Smooth muscle cell (in vitro differentiated cells): ENCODE data around the gene ZNF407. TPM values are rescaled to one million over a fixed set of nuclear protein-coding genes. Genes with fewer than 3 reads are reported as not detected.

Experiments used
- DNase-seq: peaks from one replicate; lab custom pipeline; 2025; ENCODE audit not compliant: unreplicated experiment; lab: John Stamatoyannopoulos, UW
- H2AFZ ChIP-seq: fragments of 200-600 bp; sonication (generic); 2 replicates; pipeline ENCODE4 v1.6.0; 2016; ENCODE audit warnings: antibody characterized with exemption, low read depth, mild to moderate bottlenecking
- H3F3A ChIP-seq: fragments of 200-600 bp; sonication (generic); 2 replicates; pipeline ENCODE4 v1.6.0; 2017; ENCODE audit warnings: antibody characterized with exemption, low read depth
- H3K27ac ChIP-seq: fragments of 200-600 bp; sonication (generic); 2 replicates; pipeline ENCODE4 v1.5.1; 2016; ENCODE audit warnings: low read depth, mild to moderate bottlenecking
- H3K27me3 ChIP-seq: fragments of 200-600 bp; sonication (generic); 2 replicates; pipeline ENCODE4 v1.6.1; 2016; ENCODE audit warnings: low read depth, mild to moderate bottlenecking
- H3K36me3 ChIP-seq: fragments of 200-600 bp; sonication (generic); 2 replicates; pipeline ENCODE4 v1.5.1; 2016; ENCODE audit warnings: low read depth
- H3K4me1 ChIP-seq: fragments of 200-600 bp; sonication (generic); 2 replicates; pipeline ENCODE4 v1.5.1; 2016; ENCODE audit warnings: low read depth
- H3K4me2 ChIP-seq: fragments of 200-600 bp; sonication (generic); 2 replicates; pipeline ENCODE4 v1.6.0; 2016; ENCODE audit warnings: mild to moderate bottlenecking
- H3K4me3 ChIP-seq: fragments of 200-600 bp; sonication (generic); 2 replicates; pipeline ENCODE4 v1.5.1; 2016; ENCODE audit warnings: mild to moderate bottlenecking
- H3K79me2 ChIP-seq: fragments of 200-600 bp; sonication (generic); 2 replicates; pipeline ENCODE4 v1.6.0; 2016; ENCODE audit warnings: low read depth, mild to moderate bottlenecking
- H3K9ac ChIP-seq: fragments of 200-600 bp; sonication (generic); 2 replicates; pipeline ENCODE4 v1.6.0; 2016; ENCODE audit warnings: low read depth
- H3K9me3 ChIP-seq: fragments of 200-600 bp; sonication (generic); replicated peaks from 2 replicates; pipeline ENCODE4 v1.5.1; 2016; ENCODE audit warnings: low read depth
- H4K20me1 ChIP-seq: fragments of 200-600 bp; sonication (generic); 2 replicates; pipeline ENCODE4 v1.6.0; 2016; ENCODE audit warnings: low read depth
- WGBS: methylation state at CpG from one replicate; pipeline ENCODE4 v1.1.7; 2016; ENCODE audit warnings: low lambda C conversion rate; 5-methylcytosine and 5-hydroxymethylcytosine counted together
- polyA plus RNA-seq: library from polyadenylated mRNA; unstranded; fragments of >200 nt; fragmentation: Nextera tagmentation; extraction: Ambion mirVana; gene quantifications from 2 replicates; pipeline ENCODE4 v1.2.1, GENCODE V29; 2016
- total RNA-seq: library from RNA; depleted of rRNA; stranded (reverse); fragments of >200 nt; gene quantifications from 2 replicates; pipeline ENCODE4 v1.2.3, GENCODE V29; 2014
- TF ChIP-seq, protein P1 (sequence below): fragments of 200-600 bp; sonication (generic); IDR thresholded peaks from 2 replicates; pipeline ENCODE4 v1.5.1; 2017; ENCODE audit warnings: borderline replicate concordance, mild to moderate bottlenecking, antibody characterized with exemption; ENCODE audit not compliant: insufficient read depth, poor library complexity, severe bottlenecking

The ZNF407 gene
- total and polyA plus RNA-seq, 2 experiments from 2014 or later = 4.5 to 11.5 TPM

DNA sequence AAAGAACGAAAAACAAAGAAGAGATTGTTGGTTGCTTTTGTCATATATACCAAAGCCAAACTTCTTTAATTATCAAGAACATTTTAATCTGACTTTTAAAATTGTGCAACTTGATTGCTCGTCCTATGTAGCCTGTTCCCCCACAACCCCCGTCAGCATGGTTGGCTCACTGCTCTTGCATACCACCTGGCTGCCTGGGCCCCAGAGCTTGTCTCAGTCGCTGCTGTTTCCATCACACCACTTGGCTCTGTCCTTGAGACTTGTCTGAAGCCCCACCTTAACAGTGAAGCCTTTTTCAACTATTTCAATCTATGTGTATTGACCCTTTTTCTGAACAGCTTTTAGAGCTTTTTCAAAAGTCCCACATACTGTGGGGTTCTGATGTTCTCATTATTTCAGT lies 270.8 kb downstream of the ZNF407 start:
- DNase-seq = no peak
- Histone ChIP-seq H3K9me3 (no peaks in the 10 kb centered on the region), H3K4me1 (peaks cover 23% of the 10 kb centered on the region), H3K4me2 (no peak overlapping the region), H2AFZ (no peak overlapping the region), H3K9ac (no peak overlapping the region), H3K27me3 (no peaks in the 10 kb centered on the region), H3K79me2 (no peaks in the 10 kb centered on the region), H3K36me3 (no peaks in the 10 kb centered on the region), H3K4me3 (no peak overlapping the region), H3F3A (no peaks in the 10 kb centered on the region), H4K20me1 (no peaks in the 10 kb centered on the region), H3K27ac (no peak overlapping the region)
- TF ChIP-seq, protein P1, sequence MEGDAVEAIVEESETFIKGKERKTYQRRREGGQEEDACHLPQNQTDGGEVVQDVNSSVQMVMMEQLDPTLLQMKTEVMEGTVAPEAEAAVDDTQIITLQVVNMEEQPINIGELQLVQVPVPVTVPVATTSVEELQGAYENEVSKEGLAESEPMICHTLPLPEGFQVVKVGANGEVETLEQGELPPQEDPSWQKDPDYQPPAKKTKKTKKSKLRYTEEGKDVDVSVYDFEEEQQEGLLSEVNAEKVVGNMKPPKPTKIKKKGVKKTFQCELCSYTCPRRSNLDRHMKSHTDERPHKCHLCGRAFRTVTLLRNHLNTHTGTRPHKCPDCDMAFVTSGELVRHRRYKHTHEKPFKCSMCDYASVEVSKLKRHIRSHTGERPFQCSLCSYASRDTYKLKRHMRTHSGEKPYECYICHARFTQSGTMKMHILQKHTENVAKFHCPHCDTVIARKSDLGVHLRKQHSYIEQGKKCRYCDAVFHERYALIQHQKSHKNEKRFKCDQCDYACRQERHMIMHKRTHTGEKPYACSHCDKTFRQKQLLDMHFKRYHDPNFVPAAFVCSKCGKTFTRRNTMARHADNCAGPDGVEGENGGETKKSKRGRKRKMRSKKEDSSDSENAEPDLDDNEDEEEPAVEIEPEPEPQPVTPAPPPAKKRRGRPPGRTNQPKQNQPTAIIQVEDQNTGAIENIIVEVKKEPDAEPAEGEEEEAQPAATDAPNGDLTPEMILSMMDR = no peak
- WGBS = 84% methylated on average over 4 of the region's 4 CpGs

DNA sequence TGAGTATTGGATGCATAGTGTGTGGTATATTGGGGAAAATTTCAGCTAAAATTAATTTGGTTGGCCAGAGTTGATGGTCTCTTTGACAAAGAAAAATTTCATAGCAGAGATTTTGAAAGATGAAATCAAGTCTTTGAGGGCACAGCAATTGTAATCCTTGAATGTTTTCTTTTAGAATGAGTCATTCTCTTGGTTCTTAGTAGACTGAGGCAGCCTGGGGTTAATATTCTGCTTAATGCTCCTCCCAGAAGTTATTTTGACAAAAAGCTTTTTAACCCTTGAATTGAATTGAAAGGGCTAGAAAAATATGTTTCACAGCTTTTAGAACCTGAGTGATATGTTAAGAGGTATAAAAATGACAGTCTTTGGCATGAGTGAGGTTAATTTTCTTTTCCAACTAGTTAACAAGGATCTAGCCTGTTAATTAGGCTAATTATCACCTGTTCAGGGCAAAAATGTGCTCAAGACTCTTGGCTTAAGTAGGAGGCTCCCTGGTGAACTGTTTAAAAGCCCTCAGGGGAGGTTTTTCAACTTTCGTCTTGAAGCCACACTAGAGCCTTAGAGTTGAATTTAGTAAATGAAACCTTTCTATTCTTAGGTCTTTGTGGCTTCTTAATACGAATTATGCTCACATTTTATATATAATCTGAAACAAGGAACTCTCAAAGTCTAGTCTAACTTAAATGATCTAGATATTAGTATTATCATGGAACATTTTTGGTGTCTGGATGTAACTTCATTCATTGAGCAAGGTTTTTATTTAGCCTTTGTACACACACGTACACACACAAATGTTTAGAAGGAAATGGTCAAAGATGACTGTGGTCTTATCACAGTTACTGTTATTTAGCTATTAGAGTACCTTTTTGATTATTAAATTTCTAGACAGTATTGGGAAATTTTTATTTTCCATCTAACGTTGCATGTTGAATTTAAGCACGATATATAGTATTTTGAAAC lies 272.5 kb downstream of the ZNF407 start:
- peaks cover 23% of the 10 kb centered on the region for H3K4me1 ChIP-seq
- no peak for DNase-seq
- H3K4me2 ChIP-seq = no peak overlapping the region
- no peaks in the 10 kb centered on the region for H3K36me3 ChIP-seq
- H3F3A ChIP-seq = no peaks in the 10 kb centered on the region
- no peaks in the 10 kb centered on the region for H3K9me3 ChIP-seq
- H3K9ac ChIP-seq = no peak overlapping the region
- 79% methylated on average over 5 of the region's 5 CpGs for WGBS
- H3K27ac ChIP-seq = no peak overlapping the region
- no peaks in the 10 kb centered on the region for H3K27me3 ChIP-seq
- no peak overlapping the region for H2AFZ ChIP-seq
- no peaks in the 10 kb centered on the region for H4K20me1 ChIP-seq
- TF ChIP-seq, protein P1 = no peak
- H3K79me2 ChIP-seq = no peaks in the 10 kb centered on the region
- H3K4me3 ChIP-seq = no peak overlapping the region

DNA sequence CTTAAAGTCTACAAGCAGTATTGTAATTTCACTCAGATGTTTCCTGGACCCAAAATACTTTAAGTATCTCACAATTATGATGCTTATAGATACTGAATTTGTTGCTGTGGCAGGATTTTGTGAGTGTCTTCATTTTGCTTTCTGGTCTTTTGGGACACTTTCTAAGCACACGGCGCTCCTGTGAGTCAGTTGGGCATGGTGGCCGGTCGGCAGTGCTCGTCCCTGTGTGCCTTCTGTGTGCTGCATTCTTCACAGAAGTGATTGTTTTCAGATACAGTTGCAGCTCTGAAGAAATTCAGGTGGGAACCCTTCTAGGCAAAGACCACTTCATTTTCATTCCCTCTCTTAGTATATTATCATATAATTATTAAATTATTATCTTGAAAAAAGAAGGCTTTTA lies 273.3 kb downstream of the ZNF407 start:
- no peak overlapping the region for H3K4me3 ChIP-seq
- no peaks in the 10 kb centered on the region for H3K27me3 ChIP-seq
- H3K4me2 ChIP-seq = no peak overlapping the region
- H3K79me2 ChIP-seq = no peaks in the 10 kb centered on the region
- H2AFZ ChIP-seq = no peak overlapping the region
- WGBS = 89% methylated on average over 5 of the region's 5 CpGs
- no peaks in the 10 kb centered on the region for H4K20me1 ChIP-seq
- no peak for DNase-seq
- H3K36me3 ChIP-seq = no peaks in the 10 kb centered on the region
- H3F3A ChIP-seq = no peaks in the 10 kb centered on the region
- H3K9me3 ChIP-seq = no peaks in the 10 kb centered on the region
- H3K27ac ChIP-seq = no peak overlapping the region
- peaks cover 23% of the 10 kb centered on the region for H3K4me1 ChIP-seq
- TF ChIP-seq, protein P1 = no peak
- H3K9ac ChIP-seq = no peak overlapping the region
